Right lobe of liver (tissue), 4 donors: ENCODE results near the gene STK24.

ENCODE experiments used
- CTCF ChIP-seq, 4 donors: fragments of 200-600 bp in 3 of 4; fragments of 450-650 bp in 1 of 4; IDR thresholded peaks; one replicate each; pipeline versions ENCODE4 v1.5.1 to v1.8.0; 2016 to 2022; ENCODE audit warnings: antibody characterized with exemption in 4 of 4, mild to moderate bottlenecking in 2 of 4
- POLR2A ChIP-seq: fragments of 450-650 bp; IDR thresholded peaks from one replicate; pipeline ENCODE4 v1.6.1; 2017; ENCODE audit warnings: antibody characterized with exemption, mild to moderate bottlenecking
- donor health status: DM: no; HTN: no; CAD: no.
- donor health status: DM: no; HTN: no; CAD: no.
- donor health status: DM: no; HTN: yes; CAD: no.

DNA sequence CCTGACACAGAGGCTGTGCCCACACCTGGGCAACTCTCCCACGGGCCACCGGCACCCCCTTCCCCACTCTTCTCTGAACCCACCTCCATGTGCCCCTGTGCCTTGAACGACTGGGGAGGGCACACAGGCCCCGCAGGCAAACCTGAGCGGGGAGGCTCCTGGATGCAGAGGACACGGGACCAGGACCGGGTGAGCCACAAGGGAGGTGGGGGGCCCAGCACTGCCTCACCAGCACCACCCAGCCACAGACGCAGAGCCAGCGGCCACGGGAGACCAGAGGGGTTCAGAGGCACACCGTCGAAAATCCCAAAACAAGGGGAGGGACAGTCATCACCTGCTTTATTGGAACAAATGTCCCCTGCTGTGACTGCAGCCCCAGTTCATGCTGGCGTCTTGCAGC, 49.4 kb downstream of the STK24 start:
- TF ChIP-seq CTCF (IDR thresholded peaks at IDR 0.05) (no peak), POLR2A (no peak)
